ENCODE measurements around the gene ZNF804A. TPM values are rescaled to one million over a fixed set of nuclear protein-coding genes. Genes with fewer than 3 reads are reported as not detected.

ZNF804A gene
- total and polyA plus RNA-seq, 2 of the 4 experiments (the other 2 are of a cell fraction): 2.2 to 2.7 TPM

DNA sequence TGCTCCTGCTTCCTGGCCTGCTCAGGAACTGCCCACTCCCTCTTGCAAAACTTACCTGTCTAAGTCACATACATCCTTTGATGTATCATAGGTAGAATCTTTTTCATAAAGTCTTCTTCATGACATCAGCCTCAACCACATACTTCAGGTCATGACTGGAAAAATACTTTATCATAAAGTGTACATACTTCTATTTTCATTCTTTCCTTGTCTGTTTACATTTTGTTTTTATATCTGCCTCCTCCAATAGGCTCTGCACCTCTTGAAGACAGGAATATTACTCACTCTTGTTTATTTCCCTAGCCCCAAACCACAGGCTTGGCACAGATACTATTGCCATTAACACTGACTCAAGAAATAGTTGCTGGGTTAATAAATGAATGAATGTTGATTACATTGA lies 43.6 kb upstream of the ZNF804A start:
- H3K79me1 ChIP-seq (ENCODE audit: low read depth in 1 of 2, low read length in 2 of 2): no peaks in the 10 kb centered on the region
- no peaks in the 10 kb centered on the region for H3K27me3 ChIP-seq (ENCODE audit: control insufficient read depth, insufficient read depth, low read length)
- no peak overlapping the region for H3K4me3 ChIP-seq (ENCODE audit: insufficient read depth, low read depth, low read length)
- H3K56ac ChIP-seq (ENCODE audit: extremely low read depth, insufficient read depth, low read length): no peak overlapping the region
- H3K36me3 ChIP-seq (ENCODE audit: control insufficient read depth, insufficient read depth, low read length): no peaks in the 10 kb centered on the region
- no peak overlapping the region for H3K9ac ChIP-seq (ENCODE audit: low read depth, low read length)
- no peak overlapping the region for H4K8ac ChIP-seq (ENCODE audit: low read depth in 2 of 2, low read length in 2 of 2)
- no peaks in the 10 kb centered on the region for H3K9me1 ChIP-seq (ENCODE audit: insufficient read depth, low read length)
- no peak overlapping the region for H3K18ac ChIP-seq (ENCODE audit: low read depth, low read length)
- TF ChIP-seq, protein P1, sequence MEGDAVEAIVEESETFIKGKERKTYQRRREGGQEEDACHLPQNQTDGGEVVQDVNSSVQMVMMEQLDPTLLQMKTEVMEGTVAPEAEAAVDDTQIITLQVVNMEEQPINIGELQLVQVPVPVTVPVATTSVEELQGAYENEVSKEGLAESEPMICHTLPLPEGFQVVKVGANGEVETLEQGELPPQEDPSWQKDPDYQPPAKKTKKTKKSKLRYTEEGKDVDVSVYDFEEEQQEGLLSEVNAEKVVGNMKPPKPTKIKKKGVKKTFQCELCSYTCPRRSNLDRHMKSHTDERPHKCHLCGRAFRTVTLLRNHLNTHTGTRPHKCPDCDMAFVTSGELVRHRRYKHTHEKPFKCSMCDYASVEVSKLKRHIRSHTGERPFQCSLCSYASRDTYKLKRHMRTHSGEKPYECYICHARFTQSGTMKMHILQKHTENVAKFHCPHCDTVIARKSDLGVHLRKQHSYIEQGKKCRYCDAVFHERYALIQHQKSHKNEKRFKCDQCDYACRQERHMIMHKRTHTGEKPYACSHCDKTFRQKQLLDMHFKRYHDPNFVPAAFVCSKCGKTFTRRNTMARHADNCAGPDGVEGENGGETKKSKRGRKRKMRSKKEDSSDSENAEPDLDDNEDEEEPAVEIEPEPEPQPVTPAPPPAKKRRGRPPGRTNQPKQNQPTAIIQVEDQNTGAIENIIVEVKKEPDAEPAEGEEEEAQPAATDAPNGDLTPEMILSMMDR (conservative IDR thresholded peaks at IDR 0.05; ENCODE audit: low read depth, low read length): no peak
- TF ChIP-seq POLR2A (IDR thresholded peaks at IDR 0.05; ENCODE audit: low read depth, low read length) (no peak), FOS (IDR thresholded peaks at IDR 0.05; ENCODE audit: low read depth, low read length) (no peak)
- TF ChIP-seq, protein P2, sequence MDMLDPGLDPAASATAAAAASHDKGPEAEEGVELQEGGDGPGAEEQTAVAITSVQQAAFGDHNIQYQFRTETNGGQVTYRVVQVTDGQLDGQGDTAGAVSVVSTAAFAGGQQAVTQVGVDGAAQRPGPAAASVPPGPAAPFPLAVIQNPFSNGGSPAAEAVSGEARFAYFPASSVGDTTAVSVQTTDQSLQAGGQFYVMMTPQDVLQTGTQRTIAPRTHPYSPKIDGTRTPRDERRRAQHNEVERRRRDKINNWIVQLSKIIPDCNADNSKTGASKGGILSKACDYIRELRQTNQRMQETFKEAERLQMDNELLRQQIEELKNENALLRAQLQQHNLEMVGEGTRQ (IDR thresholded peaks at IDR 0.05; ENCODE audit: low read depth, low read length): no peak
- H3K23ac ChIP-seq (ENCODE audit: low read depth, low read length): no peak overlapping the region
- peak; percentile 54 for ATAC-seq (ENCODE audit: low read depth)
- H3K27ac ChIP-seq (ENCODE audit: insufficient read depth, low read length): no peak overlapping the region
- H4K5ac ChIP-seq (ENCODE audit: low read depth, low read length): no peak overlapping the region
- dilution Hi-C loops (cut with HindIII; ENCODE audit: low sequenced_read_pairs, unreplicated experiment) (no loop called here), in situ Hi-C loops (cut with MboI; ENCODE audit: low sequenced_read_pairs) (no loop called here), intact Hi-C loops (cut with micrococcal nuclease) (no loop called here)
- POLR2A ChIA-PET (ENCODE audit: unreplicated experiment): no interaction called here
- H2BK20ac ChIP-seq (ENCODE audit: low read depth, low read length): no peak overlapping the region
- H3K14ac ChIP-seq (replicated peaks; ENCODE audit: low read depth, low read length): no peak overlapping the region
- H4K91ac ChIP-seq (ENCODE audit: insufficient read depth, low read depth, low read length): no peak overlapping the region
- no peak overlapping the region for H2AFZ ChIP-seq (replicated peaks; ENCODE audit: low read length, poor library complexity)
- H2BK120ac ChIP-seq (ENCODE audit: low read depth, low read length): no peak overlapping the region
- CTCF ChIA-PET: no interaction called here
- H3K9me3 ChIP-seq (ENCODE audit: control insufficient read depth, insufficient read depth, low read length): no peaks in the 10 kb centered on the region
- DNase-seq: peak; percentile 10
- no peak overlapping the region for H2AK9ac ChIP-seq (replicated peaks; ENCODE audit: low read depth, low read length, poor library complexity)
- no peaks in the 10 kb centered on the region for H4K20me1 ChIP-seq (ENCODE audit: insufficient read depth, low read length)
- H3K4me2 ChIP-seq (ENCODE audit: low read depth, low read length): no peak overlapping the region
- H2BK5ac ChIP-seq (ENCODE audit: low read depth, low read length, poor library complexity, severe bottlenecking): no peak overlapping the region
- H3K4me1 ChIP-seq (ENCODE audit: control insufficient read depth, insufficient read depth, low read length): no peaks in the 10 kb centered on the region
- BruUV-seq (replicated peaks): no TSS peak
- H2AK5ac ChIP-seq (ENCODE audit: low read depth, low read length): no peak overlapping the region
- H2BK15ac ChIP-seq (ENCODE audit: low read depth, low read length): no peak overlapping the region
- H3K4ac ChIP-seq (ENCODE audit: low read depth, low read length): no peak overlapping the region
